ENCODE results near the gene CD27.
"Not testable (repeated sequence)": the region's sequence is repeated elsewhere in the genome, so short reads cannot be mapped to it uniquely, and the experiment has no call there.

CD27 gene

GRCh38 chr12:6461401-6462233, 16.9 kb downstream of the CD27 start:
- DNase-seq = no peak

GRCh38 chr12:6462234-6462995, 17.7 kb downstream of the CD27 start:
- DNase-seq = no peak

GRCh38 chr12:6463216-6463615, 18.5 kb downstream of the CD27 start:
- no peak for DNase-seq

- no peak for DNase-seq
Observed at GRCh38 chr12:6463858-6464257, 19.1 kb downstream of the CD27 start.

GRCh38 chr12:6464531-6464930, 19.8 kb downstream of the CD27 start:
- no peak for DNase-seq

- peak; percentile 39 for DNase-seq
Observed at GRCh38 chr12:6465467-6466183, 20.9 kb downstream of the CD27 start.

- DNase-seq = no peak
Observed at GRCh38 chr12:6466184-6466573, 21.4 kb downstream of the CD27 start.

GRCh38 chr12:6466751-6467150, 22.0 kb downstream of the CD27 start:
- not testable (repeated sequence) for DNase-seq

- not testable (repeated sequence) for DNase-seq
Observed at GRCh38 chr12:6467571-6468282, 23.0 kb downstream of the CD27 start.

- DNase-seq = no peak
Observed at GRCh38 chr12:6468283-6468575, 23.5 kb downstream of the CD27 start.

GRCh38 chr12:6469092-6469491, 24.3 kb downstream of the CD27 start:
- no peak for DNase-seq

GRCh38 chr12:6469609-6470374, 25.0 kb downstream of the CD27 start:
- no peak for DNase-seq

GRCh38 chr12:6470375-6471163, 25.8 kb downstream of the CD27 start, which contains the start of gene VAMP1:
Gene VAMP1, minus strand, starts transcription at chr12:6470677. Its CDS starts 146 bp downstream, at chr12:6470531.
- peak; percentile 93 for DNase-seq

GRCh38 chr12:6471989-6472360, 27.2 kb downstream of the CD27 start:
- no peak for DNase-seq

- no peak for DNase-seq
Observed at GRCh38 chr12:6472491-6472890, 27.7 kb downstream of the CD27 start.

- not testable (repeated sequence) for DNase-seq
Observed at GRCh38 chr12:6475233-6475975, 30.6 kb downstream of the CD27 start.

GRCh38 chr12:6476489-6476888, 31.7 kb downstream of the CD27 start:
- no peak for DNase-seq

- DNase-seq = not testable (repeated sequence)
Observed at GRCh38 chr12:6477601-6478377, 33.0 kb downstream of the CD27 start.

- no peak for DNase-seq
Observed at GRCh38 chr12:6478416-6478815, 33.7 kb downstream of the CD27 start.

GRCh38 chr12:6488240-6488639, 43.5 kb downstream of the CD27 start:
- no peak for DNase-seq

All from DMS153 (cell line).